ENCODE data around the gene AMOT. TPM values are rescaled to one million over a fixed set of nuclear protein-coding genes. Genes with fewer than 3 reads are reported as not detected.
"Not testable (repeated sequence)": the region's sequence is repeated elsewhere in the genome, so short reads cannot be mapped to it uniquely, and the experiment has no call there.

AMOT gene
- total RNA-seq, 2 experiments from 2014 or later, result 1.4 to 1.6 TPM

GRCh38 chrX:112865464-112866025 lies 24.9 kb upstream of the AMOT start:
- no peak for TF ChIP-seq CTCF (IDR thresholded peaks at IDR 0.05)
- Mint-ChIP-seq H3K4me3 (no peak overlapping the region), H3K27me3 (no peaks in the 10 kb centered on the region), H3K9me3 (no peaks in the 10 kb centered on the region), H3K36me3 (ENCODE audit: low read depth) (no peaks in the 10 kb centered on the region), H3K27ac (no peak overlapping the region), H3K4me1 (ENCODE audit: low read depth) (no peaks in the 10 kb centered on the region)
- ChIA-PET CTCF (no interaction called here), POLR2A (no interaction called here)
- no peak for ATAC-seq (ENCODE audit: poor library complexity)
- no peaks in the 10 kb centered on the region for H3K9me3 ChIP-seq (ENCODE audit: control insufficient read depth in 1 of 2, insufficient read depth in 1 of 2, low read length in 2 of 2)
- no peaks in the 10 kb centered on the region for H3K36me3 ChIP-seq (ENCODE audit: insufficient read depth, low read length)
- DNase-seq, result no peak
- intact Hi-C loops (cut with DNase I, micrococcal nuclease), result no loop called here
- no peak overlapping the region for H3K4me3 ChIP-seq (ENCODE audit: low read length)
- no peak overlapping the region for H3K27ac ChIP-seq (ENCODE audit: low read depth in 1 of 2, low read length in 2 of 2)
- no peaks in the 10 kb centered on the region for H3K4me1 ChIP-seq (ENCODE audit: insufficient read depth, low read length)
- H3K27me3 ChIP-seq (ENCODE audit: control insufficient read depth in 1 of 2, insufficient read depth in 2 of 2, low read length in 2 of 2), result no peaks in the 10 kb centered on the region

GRCh38 chrX:112863850-112864249 lies 23.2 kb upstream of the AMOT start:
- no peak for TF ChIP-seq CTCF (IDR thresholded peaks at IDR 0.05)
- no peaks in the 10 kb centered on the region for H3K27me3 Mint-ChIP-seq
- no peak for ATAC-seq (ENCODE audit: poor library complexity)
- ChIA-PET POLR2A (no interaction called here), CTCF (no interaction called here)
- Histone ChIP-seq H3K36me3 (ENCODE audit: insufficient read depth, low read length) (no peaks in the 10 kb centered on the region), H3K9me3 (ENCODE audit: control insufficient read depth in 1 of 2, insufficient read depth in 1 of 2, low read length in 2 of 2) (no peaks in the 10 kb centered on the region), H3K4me3 (ENCODE audit: low read length) (no peak overlapping the region), H3K4me1 (ENCODE audit: insufficient read depth, low read length) (no peaks in the 10 kb centered on the region), H3K27ac (ENCODE audit: low read depth in 1 of 2, low read length in 2 of 2) (no peak overlapping the region), H3K27me3 (ENCODE audit: control insufficient read depth in 1 of 2, insufficient read depth in 2 of 2, low read length in 2 of 2) (no peaks in the 10 kb centered on the region)
- H3K36me3 Mint-ChIP-seq (ENCODE audit: low read depth), result no peaks in the 10 kb centered on the region
- no peak for DNase-seq
- H3K9me3 Mint-ChIP-seq, result no peaks in the 10 kb centered on the region
- intact Hi-C loops (cut with DNase I, micrococcal nuclease), result no loop called here
- no peak overlapping the region for H3K4me3 Mint-ChIP-seq
- H3K4me1 Mint-ChIP-seq (ENCODE audit: low read depth), result no peaks in the 10 kb centered on the region
- H3K27ac Mint-ChIP-seq, result no peak overlapping the region

- Mint-ChIP-seq H3K36me3 (ENCODE audit: low read depth) (no peaks in the 10 kb centered on the region), H3K9me3 (no peaks in the 10 kb centered on the region), H3K4me3 (no peak overlapping the region), H3K27me3 (no peaks in the 10 kb centered on the region), H3K27ac (no peak overlapping the region), H3K4me1 (ENCODE audit: low read depth) (no peaks in the 10 kb centered on the region)
- POLR2A ChIA-PET, result no interaction called here
- H3K9me3 ChIP-seq (ENCODE audit: control insufficient read depth in 1 of 2, insufficient read depth in 1 of 2, low read length in 2 of 2), result no peaks in the 10 kb centered on the region
- no peaks in the 10 kb centered on the region for H3K27me3 ChIP-seq (ENCODE audit: control insufficient read depth in 1 of 2, insufficient read depth in 2 of 2, low read length in 2 of 2)
- no peak for TF ChIP-seq CTCF (IDR thresholded peaks at IDR 0.05)
- ATAC-seq (ENCODE audit: poor library complexity) (no peak), DNase-seq (no peak)
- CTCF ChIA-PET, result no interaction called here
- no peak overlapping the region for H3K27ac ChIP-seq (ENCODE audit: low read depth in 1 of 2, low read length in 2 of 2)
- H3K4me3 ChIP-seq (ENCODE audit: low read length), result no peak overlapping the region
- no peaks in the 10 kb centered on the region for H3K36me3 ChIP-seq (ENCODE audit: insufficient read depth, low read length)
- no peaks in the 10 kb centered on the region for H3K4me1 ChIP-seq (ENCODE audit: insufficient read depth, low read length)
- intact Hi-C loops (cut with DNase I, micrococcal nuclease), result no loop called here
These were observed 16.8 kb upstream of the AMOT start for GRCh38 chrX:112857478-112857878.

GRCh38 chrX:112854901-112855300 lies 14.3 kb upstream of the AMOT start:
- not testable (repeated sequence) for ATAC-seq (ENCODE audit: poor library complexity); DNase-seq

More at GRCh38 chrX:112854901-112855300, 14.3 kb upstream of the AMOT start:
- H3K4me3 ChIP-seq (ENCODE audit: low read length); H3K4me1 Mint-ChIP-seq (ENCODE audit: low read depth); H3K36me3 Mint-ChIP-seq (ENCODE audit: low read depth); H3K9me3 Mint-ChIP-seq; H3K4me3 Mint-ChIP-seq; H3K27ac ChIP-seq (ENCODE audit: low read depth in 1 of 2, low read length in 2 of 2); POLR2A ChIA-PET; CTCF ChIA-PET; H3K36me3 ChIP-seq (ENCODE audit: insufficient read depth, low read length); H3K27ac Mint-ChIP-seq; intact Hi-C loops (cut with DNase I, micrococcal nuclease); H3K27me3 ChIP-seq (ENCODE audit: control insufficient read depth in 1 of 2, insufficient read depth in 2 of 2, low read length in 2 of 2); H3K9me3 ChIP-seq (ENCODE audit: control insufficient read depth in 1 of 2, insufficient read depth in 1 of 2, low read length in 2 of 2); H3K27me3 Mint-ChIP-seq; H3K4me1 ChIP-seq (ENCODE audit: insufficient read depth, low read length): not testable (repeated sequence)
